Activated naive CD4-positive, alpha-beta T cell treated with anti-CD3 and anti-CD28 coated beads, Interleukin-2, amount 50 U/mL, for 72 hours (primary cell): ENCODE measurements around the gene LLGL1. TPM values are rescaled to one million over a fixed set of nuclear protein-coding genes. Genes with fewer than 3 reads are reported as not detected.

Experiments
- ATAC-seq, 2 donors: fragments of 150-1000 bp; cut with Tn5 transposase; 2 replicates each; pipeline ENCODE4 v1.10.0; 2021; ENCODE audit warnings: mild to moderate bottlenecking in 2 of 2, moderate library complexity in 2 of 2
- DNase-seq, 2 donors: peaks; one replicate each; pipeline ENCODE4 v3.0.0; 2021 to 2022; ENCODE audit warnings: low spot score in 2 of 2
- H3K27ac Mint-ChIP-seq, 2 donors: one replicate each; pipeline ENCODE4 v1.8.0; 2022; ENCODE audit warnings: mild to moderate bottlenecking in 2 of 2, mixed read lengths in 2 of 2
- H3K36me3 Mint-ChIP-seq, 2 donors: one replicate each; pipeline ENCODE4 v1.8.0; 2022; ENCODE audit warnings: mixed read lengths in 2 of 2
- H3K9me3 Mint-ChIP-seq, 2 donors: one replicate each; pipeline ENCODE4 v1.8.0; 2022; ENCODE audit warnings: mixed read lengths in 2 of 2
- total RNA-seq, 2 donors: library from RNA; stranded (reverse); gene quantifications; one replicate each; pipeline ENCODE4 v1.2.3, GENCODE V29; 2022

The LLGL1 gene
- total RNA-seq, result 10 to 100 TPM; 14.5 to 15.0 TPM

DNA sequence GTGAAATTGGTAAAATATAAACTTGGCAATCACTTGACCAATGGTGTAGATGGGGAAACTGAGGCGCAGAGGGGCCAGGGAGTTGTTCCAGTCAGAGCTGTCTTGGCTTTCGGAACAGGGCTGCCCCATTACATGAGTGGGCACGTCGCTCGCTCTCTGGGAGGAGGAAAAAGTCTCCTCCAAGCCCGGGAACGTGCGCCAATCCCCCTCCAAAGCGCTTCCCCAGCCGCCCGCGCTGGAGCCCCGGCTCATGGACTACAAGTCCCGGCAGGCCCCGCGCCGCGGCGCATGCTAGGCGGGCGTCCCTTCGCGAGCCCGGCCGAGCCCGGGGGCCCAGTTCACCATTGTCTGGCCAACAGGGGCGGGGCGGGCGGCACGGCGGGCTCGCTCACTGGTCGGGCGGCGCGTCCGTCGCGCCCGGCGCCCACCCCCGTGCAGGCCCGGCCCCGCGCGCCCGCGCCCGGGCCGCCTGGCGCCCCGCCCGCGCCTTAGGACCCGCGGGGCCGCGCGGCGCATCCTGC is at the start of gene LLGL1:
Gene LLGL1, plus strand, starts transcription at position 515 of the 521 bp plus-strand sequence. CDS start 48 bp downstream, outside the sequence.
- H3K9me3 Mint-ChIP-seq, result no peaks in the 10 kb centered on the region
- peak; percentile 94 to 98 for DNase-seq
- ATAC-seq, result peak; percentile 95 to 96
- H3K36me3 Mint-ChIP-seq, result peaks cover 0 to 7% of the 10 kb centered on the region in 2 donors
- peak within 1 kb of the TSS; percentile 79 to 84 for H3K27ac Mint-ChIP-seq

DNA sequence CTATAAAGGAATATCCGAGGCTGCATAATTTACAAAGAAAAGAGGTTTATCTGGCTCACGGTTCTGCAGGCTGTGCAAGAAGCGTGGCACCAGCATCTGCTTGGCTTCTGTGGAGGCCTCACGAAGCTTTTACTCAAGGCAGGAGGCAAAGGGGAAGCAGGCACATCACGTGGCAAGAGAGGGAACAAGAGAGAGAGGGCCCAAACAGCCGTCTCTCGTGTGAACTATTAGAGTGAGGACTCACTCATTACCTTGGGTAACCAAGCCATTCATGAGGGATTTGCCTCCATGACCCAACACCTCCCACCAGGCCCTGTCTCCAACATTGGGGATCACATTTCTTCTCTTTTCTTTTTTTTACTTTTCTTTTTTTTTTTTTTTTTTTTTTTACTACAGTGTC is 49.3 kb upstream of the LLGL1 start:
- Mint-ChIP-seq H3K36me3 (no peaks in the 10 kb centered on the region), H3K9me3 (no peaks in the 10 kb centered on the region), H3K27ac (peak overlapping the region in 1 of 2 donors; percentile 37)
- no peak for DNase-seq
- no peak for ATAC-seq

DNA sequence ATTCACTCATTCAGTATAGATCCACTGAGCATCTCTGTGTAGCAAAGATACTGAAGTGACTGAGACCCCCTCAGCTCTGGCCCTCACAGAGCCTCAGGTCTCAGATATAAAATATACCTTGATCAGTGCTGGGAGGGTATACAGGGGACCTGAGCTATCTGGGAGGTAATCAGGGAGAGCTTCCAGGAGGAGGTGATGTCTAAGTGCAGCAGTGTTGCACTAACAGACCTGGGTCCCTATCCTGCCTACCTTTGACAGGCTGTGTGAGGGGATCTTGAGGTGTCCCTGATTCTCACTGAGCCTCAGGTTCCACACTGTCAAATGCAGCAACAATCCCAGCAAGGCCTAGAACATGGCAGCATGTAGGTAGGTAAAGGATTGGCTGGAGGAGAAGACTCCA is 48.3 kb upstream of the LLGL1 start:
- Mint-ChIP-seq H3K9me3 (no peaks in the 10 kb centered on the region), H3K36me3 (no peaks in the 10 kb centered on the region), H3K27ac (no peak overlapping the region)
- ATAC-seq (no peak), DNase-seq (no peak)

DNA sequence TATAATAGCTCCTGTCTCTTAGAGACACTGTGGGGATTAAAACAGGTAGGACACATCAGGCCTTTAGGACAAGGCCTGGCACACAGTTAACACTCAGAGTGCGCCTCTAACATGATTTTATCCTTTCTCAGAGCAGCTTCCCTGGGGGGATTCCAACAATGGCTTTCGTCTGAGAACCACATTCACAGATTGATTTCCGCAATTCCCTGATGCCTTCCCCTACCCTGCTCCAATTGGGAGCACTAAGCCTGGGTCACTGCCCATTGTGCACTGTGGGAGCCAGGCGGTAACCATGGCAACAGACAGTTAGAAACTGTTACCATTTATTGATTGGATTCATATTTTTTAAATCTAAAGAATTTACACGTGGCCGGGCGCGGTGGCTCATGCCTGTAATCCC is 47.7 kb upstream of the LLGL1 start:
- DNase-seq (no peak), ATAC-seq (no peak)
- no peak overlapping the region for H3K27ac Mint-ChIP-seq
- H3K36me3 Mint-ChIP-seq, result no peaks in the 10 kb centered on the region
- no peaks in the 10 kb centered on the region for H3K9me3 Mint-ChIP-seq

DNA sequence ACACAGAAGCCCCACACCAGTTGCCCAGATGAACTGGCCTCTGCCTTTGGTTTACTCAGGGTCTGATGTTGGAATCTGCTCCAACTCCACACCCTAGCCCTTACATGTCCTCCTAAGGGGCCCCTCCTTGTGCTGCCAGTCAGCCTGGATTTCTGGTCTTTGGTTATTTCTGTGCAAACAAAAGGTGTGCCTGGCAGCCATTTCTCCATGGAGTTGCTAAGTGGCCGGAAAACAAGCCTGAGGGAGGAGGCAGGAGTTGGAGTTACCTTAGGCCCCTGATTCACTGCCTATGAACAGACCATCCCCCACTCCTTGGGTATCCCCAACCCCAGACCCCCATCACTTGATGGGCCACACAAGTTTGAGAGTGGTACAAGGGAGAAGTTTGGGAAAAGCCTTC is 46.2 kb upstream of the LLGL1 start:
- DNase-seq, result no peak
- no peaks in the 10 kb centered on the region for H3K36me3 Mint-ChIP-seq
- H3K9me3 Mint-ChIP-seq, result no peaks in the 10 kb centered on the region
- no peak for ATAC-seq
- H3K27ac Mint-ChIP-seq, result no peak overlapping the region

DNA sequence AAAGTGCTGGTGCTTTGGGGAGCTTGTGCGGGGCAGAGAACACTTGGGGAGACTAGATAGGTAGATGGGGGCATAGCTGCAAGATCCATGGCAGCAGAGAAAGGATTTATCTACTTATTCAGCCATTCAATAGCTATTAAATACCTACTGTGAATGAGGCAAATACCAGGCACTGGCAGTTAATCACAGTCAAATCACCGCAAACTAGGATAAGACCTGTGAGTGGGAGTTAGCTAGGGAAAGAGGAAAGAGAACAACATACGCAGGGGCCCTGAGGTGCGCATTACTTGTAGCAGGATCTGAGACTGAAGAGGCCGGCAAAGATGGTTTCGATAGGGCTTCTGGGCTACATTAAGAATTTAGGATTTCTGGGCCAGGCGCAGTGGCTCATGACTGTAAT is 45.6 kb upstream of the LLGL1 start:
- Mint-ChIP-seq H3K27ac (no peak overlapping the region), H3K9me3 (no peaks in the 10 kb centered on the region), H3K36me3 (peaks cover 4 to 5% of the 10 kb centered on the region in 2 donors)
- no peak for ATAC-seq
- DNase-seq, result no peak

DNA sequence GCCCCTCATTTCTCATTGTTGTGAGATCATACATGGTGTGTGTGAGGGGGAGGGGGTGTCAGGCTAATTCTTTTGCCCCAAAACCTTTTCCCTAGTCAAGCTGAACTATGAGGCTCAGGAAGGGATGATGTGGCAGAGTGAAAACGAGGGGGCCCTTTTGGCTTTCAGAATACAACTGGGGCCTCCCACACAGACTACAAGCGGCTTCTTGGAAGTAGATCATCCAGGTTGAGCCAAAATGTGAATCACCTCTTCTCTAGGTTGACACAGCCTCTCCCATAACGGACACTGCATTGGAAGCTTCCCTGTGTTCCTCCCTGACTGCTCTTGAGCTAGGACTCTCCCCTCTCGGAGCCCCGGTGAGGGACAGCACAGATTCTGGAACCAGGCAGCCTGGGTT is 44.1 kb upstream of the LLGL1 start:
- Mint-ChIP-seq H3K36me3 (peaks cover 11 to 20% of the 10 kb centered on the region in 2 donors), H3K9me3 (no peaks in the 10 kb centered on the region), H3K27ac (peak overlapping the region; percentile 98 to 99)
- DNase-seq (peak in 1 of 2 donors; percentile 54), ATAC-seq (peak; percentile 12 to 29)

DNA sequence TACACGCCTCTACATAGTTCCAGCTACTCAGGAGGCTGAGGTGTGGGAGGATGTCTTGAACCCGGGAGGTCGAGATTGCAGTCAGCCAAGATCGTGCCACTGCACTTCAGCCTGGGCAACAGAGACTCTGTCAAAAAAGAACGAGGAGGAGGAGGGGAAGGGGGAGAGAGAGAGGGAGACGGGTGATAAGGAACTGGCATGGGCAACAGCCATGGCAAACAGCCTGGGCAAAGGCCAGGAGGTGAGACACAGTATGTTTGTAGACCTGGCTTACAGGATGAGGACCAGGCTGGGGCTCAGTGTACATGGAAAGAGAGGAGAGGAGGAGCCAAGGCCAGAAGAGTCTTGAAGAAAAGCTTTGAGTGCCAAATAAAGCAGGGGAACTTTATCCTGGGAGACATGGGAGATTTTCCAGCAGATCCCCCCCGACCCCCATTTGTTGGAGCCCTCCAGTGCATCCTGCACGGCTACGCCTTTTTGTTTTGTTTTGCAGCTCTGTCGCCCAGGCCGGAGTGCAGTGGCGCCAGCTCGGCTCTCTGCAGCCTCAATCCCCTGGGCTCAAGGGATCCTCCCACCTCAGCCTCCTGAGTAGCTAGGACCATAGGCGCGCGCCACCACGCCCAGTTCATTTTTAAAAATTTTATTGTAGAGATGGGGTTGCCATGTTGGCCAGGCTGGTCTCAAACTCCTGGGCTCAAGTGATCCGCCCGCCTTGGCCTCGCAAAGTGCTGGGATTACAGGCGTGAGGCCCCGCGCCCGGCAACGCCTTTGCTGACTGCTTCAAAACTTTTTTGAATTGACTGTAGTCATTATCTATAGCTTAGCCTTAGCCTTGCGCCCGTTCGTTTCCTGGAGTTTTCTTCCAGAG is 43.1 kb upstream of the LLGL1 start:
- H3K27ac Mint-ChIP-seq, result peak overlapping the region; percentile 98 to 99
- no peaks in the 10 kb centered on the region for H3K9me3 Mint-ChIP-seq
- peaks cover 17 to 30% of the 10 kb centered on the region in 2 donors for H3K36me3 Mint-ChIP-seq
- DNase-seq (no peak), ATAC-seq (no peak)

DNA sequence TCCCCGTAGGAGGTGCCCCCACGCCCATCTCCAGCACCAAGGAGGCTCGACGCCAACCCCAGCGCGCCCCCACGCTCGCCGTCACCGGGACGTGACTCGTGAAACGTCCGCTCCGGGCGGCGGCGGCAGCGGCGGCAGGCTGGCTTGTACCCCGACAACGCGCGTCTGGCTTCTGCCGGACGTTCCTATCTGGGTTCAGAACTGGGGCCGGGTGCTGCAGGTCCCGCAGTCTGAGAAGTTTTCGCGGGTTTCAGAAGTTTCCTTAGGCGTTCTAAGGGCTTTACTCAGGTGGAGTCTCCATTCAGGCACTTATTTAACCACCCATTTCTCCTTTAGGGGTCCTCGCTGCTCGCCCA is 42.5 kb upstream of the LLGL1 start:
- Mint-ChIP-seq H3K27ac (peak overlapping the region; percentile 98 to 99), H3K9me3 (no peaks in the 10 kb centered on the region), H3K36me3 (peaks cover 17 to 36% of the 10 kb centered on the region in 2 donors)
- ATAC-seq (peak; percentile 39 to 48), DNase-seq (peak in 1 of 2 donors; percentile 82)

DNA sequence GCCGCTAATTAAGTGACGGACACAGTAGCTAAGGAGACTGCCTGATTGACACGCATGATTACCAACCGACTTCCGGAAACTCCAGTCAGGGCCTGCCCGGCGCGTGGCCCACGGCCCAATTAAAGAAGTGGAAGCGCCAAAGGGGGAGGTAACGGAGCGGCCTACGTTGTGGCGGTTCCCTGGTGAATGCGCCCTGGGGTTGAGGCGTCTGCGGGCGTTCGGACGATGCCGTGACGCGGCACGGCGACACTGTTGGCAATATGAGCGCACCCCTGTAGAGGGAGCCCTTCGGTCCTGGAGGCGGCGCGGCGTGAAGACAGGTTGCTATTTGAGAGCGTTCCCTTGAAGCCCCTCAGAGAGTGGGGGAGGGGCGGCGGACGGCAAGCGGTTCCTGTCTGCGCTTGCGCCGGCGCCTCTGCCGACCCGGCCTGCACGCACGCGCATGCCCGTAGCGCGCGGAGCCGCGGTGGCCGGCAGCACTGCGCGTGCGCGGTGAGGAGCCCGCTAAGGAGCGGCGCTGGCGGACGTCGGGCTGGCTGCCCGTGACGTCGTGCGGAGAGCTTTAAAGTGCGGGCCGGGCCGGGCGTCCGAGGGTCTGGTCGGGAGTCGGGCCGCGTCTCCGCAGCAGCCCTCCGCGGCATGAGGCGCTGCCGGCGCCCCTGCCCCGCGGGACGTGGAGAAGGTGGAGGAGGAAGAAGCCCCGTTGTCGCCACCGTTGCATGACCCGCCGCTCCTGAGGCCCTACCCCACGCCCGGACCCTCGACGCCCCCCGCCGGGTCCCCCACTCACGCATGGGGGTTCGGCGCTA is 41.9 kb upstream of the LLGL1 start, which contains the start of gene ALKBH5:
Gene ALKBH5, plus strand, starts transcription at position 495 of the 809 bp plus-strand sequence. CDS start 416 bp downstream, outside the sequence.
- peak within 1 kb of the TSS; percentile 98 to 99 for H3K27ac Mint-ChIP-seq

DNA sequence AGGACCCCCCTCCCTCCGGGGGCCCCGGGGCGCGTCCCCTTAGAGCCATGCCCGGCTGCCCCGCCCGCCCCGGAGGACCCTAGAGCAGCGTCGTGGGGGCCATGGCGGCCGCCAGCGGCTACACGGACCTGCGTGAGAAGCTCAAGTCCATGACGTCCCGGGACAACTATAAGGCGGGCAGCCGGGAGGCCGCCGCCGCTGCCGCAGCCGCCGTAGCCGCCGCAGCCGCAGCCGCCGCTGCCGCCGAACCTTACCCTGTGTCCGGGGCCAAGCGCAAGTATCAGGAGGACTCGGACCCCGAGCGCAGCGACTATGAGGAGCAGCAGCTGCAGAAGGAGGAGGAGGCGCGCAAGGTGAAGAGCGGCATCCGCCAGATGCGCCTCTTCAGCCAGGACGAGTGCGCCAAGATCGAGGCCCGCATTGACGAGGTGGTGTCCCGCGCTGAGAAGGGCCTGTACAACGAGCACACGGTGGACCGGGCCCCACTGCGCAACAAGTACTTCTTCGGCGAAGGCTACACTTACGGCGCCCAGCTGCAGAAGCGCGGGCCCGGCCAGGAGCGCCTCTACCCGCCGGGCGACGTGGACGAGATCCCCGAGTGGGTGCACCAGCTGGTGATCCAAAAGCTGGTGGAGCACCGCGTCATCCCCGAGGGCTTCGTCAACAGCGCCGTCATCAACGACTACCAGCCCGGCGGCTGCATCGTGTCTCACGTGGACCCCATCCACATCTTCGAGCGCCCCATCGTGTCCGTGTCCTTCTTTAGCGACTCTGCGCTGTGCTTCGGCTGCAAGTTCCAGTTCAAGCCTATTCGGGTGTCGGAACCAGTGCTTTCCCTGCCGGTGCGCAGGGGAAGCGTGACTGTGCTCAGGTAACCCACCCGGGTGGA is 41.0 kb upstream of the LLGL1 start:
- H3K36me3 Mint-ChIP-seq, result peaks cover 17 to 45% of the 10 kb centered on the region in 2 donors
- peak overlapping the region; percentile 92 to 99 for H3K27ac Mint-ChIP-seq
- peak in 1 of 2 donors; percentile 13 for ATAC-seq
- peak; percentile 60 to 74 for DNase-seq
- no peaks in the 10 kb centered on the region for H3K9me3 Mint-ChIP-seq

More for the DNA sequence above, 41.9 kb upstream of the LLGL1 start, which contains the start of gene ALKBH5:
- peak; percentile 85 to 87 for ATAC-seq
- peak; percentile 98 to 99 for DNase-seq
- Mint-ChIP-seq H3K36me3 (peaks cover 17 to 42% of the 10 kb centered on the region in 2 donors), H3K9me3 (no peaks in the 10 kb centered on the region)

DNA sequence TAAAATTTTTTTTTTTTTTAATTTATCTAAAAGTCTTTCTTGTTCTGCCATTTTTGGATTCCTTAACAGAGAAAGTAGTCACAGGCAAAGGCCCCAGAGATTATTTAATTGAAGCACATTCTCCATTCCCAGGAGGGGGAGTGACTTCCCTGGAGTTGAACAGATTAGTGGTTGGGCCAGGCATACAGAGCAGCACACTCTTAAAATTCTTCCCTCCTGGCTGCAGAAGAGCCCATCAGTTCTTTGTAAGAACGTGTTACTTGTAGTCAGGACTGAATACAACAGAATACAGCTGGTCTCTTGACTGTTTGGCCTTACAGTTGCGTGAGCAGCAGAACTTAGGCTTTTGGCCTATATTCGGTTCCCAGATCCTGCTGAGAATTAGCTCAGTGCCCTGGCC is 40.0 kb upstream of the LLGL1 start:
- peaks cover 17 to 52% of the 10 kb centered on the region in 2 donors for H3K36me3 Mint-ChIP-seq
- peak overlapping the region; percentile 92 to 99 for H3K27ac Mint-ChIP-seq
- DNase-seq, result no peak
- no peaks in the 10 kb centered on the region for H3K9me3 Mint-ChIP-seq
- ATAC-seq, result no peak

DNA sequence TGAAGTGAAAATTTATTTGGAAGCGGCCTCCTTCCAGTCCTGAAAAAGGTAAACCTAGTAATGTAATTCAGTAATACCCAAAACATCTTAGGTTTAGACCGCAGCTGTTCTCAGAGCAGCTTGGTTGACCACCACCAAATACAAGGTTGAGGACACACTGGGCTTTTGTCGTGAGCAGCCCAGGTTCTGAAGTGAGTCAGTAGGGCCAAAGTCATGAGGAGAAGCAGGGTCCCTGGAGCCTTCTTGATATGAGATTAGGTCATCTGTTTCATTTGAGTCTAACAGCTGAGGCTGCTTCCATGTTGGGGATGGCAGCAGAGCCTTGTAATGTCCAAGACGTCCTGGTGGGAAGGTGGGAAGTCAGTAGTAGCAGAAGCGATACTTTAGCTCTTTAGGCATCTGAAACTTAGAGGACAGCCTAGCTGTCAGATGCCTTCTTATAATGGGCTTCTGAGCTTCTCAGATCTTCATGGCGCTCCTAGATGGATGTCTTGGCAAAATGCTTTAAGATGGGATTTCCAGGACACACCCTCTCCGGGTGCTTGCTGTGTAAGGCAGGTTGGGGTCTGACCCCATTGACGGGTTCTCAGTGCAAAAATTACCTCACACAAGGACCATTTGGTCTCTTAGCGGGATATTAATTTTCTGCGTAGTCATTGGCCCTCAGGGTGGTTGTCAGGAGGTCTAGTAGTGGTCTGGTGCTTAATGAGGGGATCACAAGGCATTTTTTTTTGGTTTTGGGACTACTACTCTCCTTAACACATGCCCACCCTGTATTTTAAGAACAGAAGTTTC is 39.4 kb upstream of the LLGL1 start:
- Mint-ChIP-seq H3K27ac (peak overlapping the region; percentile 92 to 99), H3K9me3 (no peaks in the 10 kb centered on the region), H3K36me3 (peaks cover 17 to 52% of the 10 kb centered on the region in 2 donors)
- DNase-seq (no peak), ATAC-seq (no peak)

DNA sequence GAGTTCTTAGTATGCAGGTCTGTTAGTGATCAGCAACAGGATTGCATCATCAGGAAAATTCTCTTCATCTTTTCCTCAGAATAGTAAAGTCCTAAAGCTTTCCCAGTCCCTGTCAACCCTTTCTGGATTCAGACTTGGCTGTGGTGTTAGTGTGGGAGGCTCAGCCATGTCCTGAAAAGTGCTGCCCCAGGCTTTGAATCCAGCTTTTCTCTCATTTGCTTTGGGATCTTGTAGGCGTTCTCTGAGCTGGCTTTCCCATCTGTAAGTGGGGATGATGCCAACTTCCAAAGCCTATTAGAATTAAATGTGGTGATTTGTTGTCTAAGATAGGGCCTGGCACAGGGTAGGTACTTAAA is 38.8 kb upstream of the LLGL1 start:
- Mint-ChIP-seq H3K9me3 (no peaks in the 10 kb centered on the region), H3K27ac (peak overlapping the region in 1 of 2 donors; percentile 99)

DNA sequence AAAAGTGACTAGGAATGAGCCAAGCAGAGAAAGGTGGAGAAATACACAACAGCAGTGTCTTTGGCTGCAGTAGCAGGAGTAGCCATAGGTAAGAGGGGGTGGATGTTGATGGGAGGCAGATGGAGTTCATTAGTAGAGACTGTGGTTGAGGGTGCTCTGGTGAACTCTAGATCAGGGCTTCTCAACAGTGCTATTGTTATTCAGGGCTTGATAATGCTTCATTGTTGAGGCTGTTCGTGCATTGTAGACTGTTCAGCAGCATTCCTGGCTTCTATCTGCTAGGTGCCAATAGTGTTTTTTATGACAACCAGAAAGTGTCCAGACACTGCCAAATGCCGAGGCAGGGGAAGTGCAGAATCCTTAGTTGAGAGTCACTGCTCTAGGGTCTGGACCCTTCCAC is 38.2 kb upstream of the LLGL1 start:
- ATAC-seq, result no peak
- Mint-ChIP-seq H3K27ac (peak overlapping the region in 1 of 2 donors; percentile 99), H3K36me3 (peaks cover 17 to 52% of the 10 kb centered on the region in 2 donors), H3K9me3 (no peaks in the 10 kb centered on the region)
- DNase-seq, result no peak

More for the DNA sequence above, 38.8 kb upstream of the LLGL1 start:
- ATAC-seq (no peak), DNase-seq (no peak)
- peaks cover 17 to 52% of the 10 kb centered on the region in 2 donors for H3K36me3 Mint-ChIP-seq
